GM23338 (cell line): ENCODE data around the gene NKRF. TPM values are rescaled to one million over a fixed set of nuclear protein-coding genes. Genes with fewer than 3 reads are reported as not detected.

Experiments used
- ATAC-seq: fragments of 200-7000 bp; cut with Tn5 transposase; 3 replicates; pipeline ENCODE4 v1.9.1; 2020
- DNase-seq: peaks from one replicate; pipeline ENCODE4 v3.0.0-alpha.2; 2015; ENCODE audit warnings: low spot score
- H2AFZ ChIP-seq: fragments of 200-600 bp; sonication (generic); 2 replicates; pipeline ENCODE4 v1.8.0; 2016; ENCODE audit warnings: antibody characterized with exemption, mild to moderate bottlenecking, moderate library complexity
- H3F3A ChIP-seq: fragments of 200-600 bp; sonication (generic); replicated peaks from 2 replicates; pipeline ENCODE4 v1.8.0; 2017; ENCODE audit warnings: antibody characterized with exemption, mixed run types, low read depth
- H3K27ac ChIP-seq: fragments of 200-600 bp; sonication (generic); 2 replicates; pipeline ENCODE4 v1.6.1; 2016; ENCODE audit warnings: low read depth
- H3K27me3 ChIP-seq: fragments of 200-600 bp; sonication (generic); 2 replicates; pipeline ENCODE4 v1.8.0; 2016; ENCODE audit warnings: mild to moderate bottlenecking, mixed run types, moderate library complexity; ENCODE audit not compliant: insufficient read depth
- H3K36me3 ChIP-seq: fragments of 200-600 bp; sonication (generic); 2 replicates; pipeline ENCODE4 v1.8.0; 2016; ENCODE audit warnings: mild to moderate bottlenecking; ENCODE audit not compliant: insufficient read depth
- H3K4me1 ChIP-seq: fragments of 200-600 bp; sonication (generic); 2 replicates; pipeline ENCODE4 v1.8.0; 2016; ENCODE audit warnings: mild to moderate bottlenecking, moderate library complexity; ENCODE audit not compliant: insufficient read depth
- H3K4me2 ChIP-seq: fragments of 200-600 bp; sonication (generic); 2 replicates; pipeline ENCODE4 v1.7.1; 2017; ENCODE audit warnings: mixed run types
- H3K4me3 ChIP-seq: fragments of 200-600 bp; sonication (generic); 2 replicates; pipeline ENCODE4 v1.6.1; 2016; ENCODE audit warnings: mixed run types
- H3K79me2 ChIP-seq: fragments of 200-600 bp; sonication (generic); replicated peaks from 2 replicates; pipeline ENCODE4 v1.8.0; 2017; ENCODE audit warnings: mild to moderate bottlenecking; ENCODE audit not compliant: insufficient read depth
- H3K9me2 ChIP-seq: fragments of 200-600 bp; sonication (generic); 2 replicates; pipeline ENCODE4 v1.8.0; 2017; ENCODE audit not compliant: insufficient read depth
- H4K20me1 ChIP-seq: fragments of 200-600 bp; sonication (generic); replicated peaks from 2 replicates; pipeline ENCODE4 v1.8.0; 2017; ENCODE audit warnings: mild to moderate bottlenecking; ENCODE audit not compliant: insufficient read depth
- H3K27ac Mint-ChIP-seq: 2 replicates; pipeline ENCODE4 v1.8.0; 2020; ENCODE audit warnings: inconsistent platforms, mild to moderate bottlenecking, moderate library complexity, mixed read lengths
- H3K27me3 Mint-ChIP-seq: 3 replicates; pipeline ENCODE4 v1.8.0; 2022; ENCODE audit warnings: low read depth, mild to moderate bottlenecking, moderate library complexity, mixed read lengths, inconsistent platforms; ENCODE audit not compliant: insufficient read depth, poor library complexity
- H3K36me3 Mint-ChIP-seq: 3 replicates; pipeline ENCODE4 v1.8.0; 2021; ENCODE audit warnings: low read depth, mild to moderate bottlenecking, inconsistent platforms, moderate library complexity, mixed read lengths
- H3K4me1 Mint-ChIP-seq: 3 replicates; pipeline ENCODE4 v1.8.0; 2020; ENCODE audit warnings: mild to moderate bottlenecking, inconsistent platforms, mixed read lengths
- H3K4me3 Mint-ChIP-seq: 3 replicates; pipeline ENCODE4 v1.8.0; 2021; ENCODE audit warnings: moderate library complexity, mild to moderate bottlenecking, inconsistent platforms, mixed read lengths
- H3K9me3 Mint-ChIP-seq: 3 replicates; pipeline ENCODE4 v1.8.0; 2020; ENCODE audit warnings: moderate library complexity, mild to moderate bottlenecking, inconsistent platforms, mixed read lengths
- ZNF331 ChIP-seq: fragments of 250-450 bp; sonication (Bioruptor Pico); IDR thresholded peaks from 2 replicates; pipeline ENCODE4 v1.5.0; 2020; ENCODE audit warnings: low read depth, mild to moderate bottlenecking, moderate library complexity
- microRNA counts: library from miRNA; unstranded; fragments of <30 nt; microRNA quantifications from one replicate; lab custom pipeline; 2017
- microRNA-seq: library from miRNA; unstranded; fragments of <30 nt; microRNA quantifications from one replicate; pipeline ENCODE4, GENCODE V29; 2017
- polyA plus RNA-seq: library from polyadenylated mRNA; unstranded; fragments of >200 nt; fragmentation: Nextera tagmentation; extraction: Ambion mirVana; gene quantifications from 2 replicates; pipeline ENCODE4 v1.2.1, GENCODE V29; 2016
- small RNA-seq: library from RNA; depleted of rRNA; stranded (forward); fragments of <200 nt; gene quantifications from one replicate; pipeline ENCODE3, GENCODE V24; 2014; ENCODE audit warnings: low replicate concordance
- total RNA-seq: library from RNA; depleted of rRNA; stranded (reverse); fragments of >200 nt; shearing (Covaris generic); gene quantifications from 2 replicates; pipeline ENCODE4 v1.2.3, GENCODE V29; 2014; rRNA removed
- TF ChIP-seq, protein P1 (sequence below), 2 experiments: fragments of 200-600 bp in 1 of 2; sonication (generic) in 1 of 2; conservative IDR thresholded peaks; 2 replicates each; pipeline versions ENCODE4 v1.5.1 to v1.6.1; 2016 to 2017; ENCODE audit warnings: antibody characterized with exemption in 2 of 2, low read depth in 2 of 2, mild to moderate bottlenecking in 2 of 2, moderate library complexity in 1 of 2

NKRF gene
- total and polyA plus RNA-seq, 2 experiments from 2014 or later, result 6.8 to 11.6 TPM

DNA sequence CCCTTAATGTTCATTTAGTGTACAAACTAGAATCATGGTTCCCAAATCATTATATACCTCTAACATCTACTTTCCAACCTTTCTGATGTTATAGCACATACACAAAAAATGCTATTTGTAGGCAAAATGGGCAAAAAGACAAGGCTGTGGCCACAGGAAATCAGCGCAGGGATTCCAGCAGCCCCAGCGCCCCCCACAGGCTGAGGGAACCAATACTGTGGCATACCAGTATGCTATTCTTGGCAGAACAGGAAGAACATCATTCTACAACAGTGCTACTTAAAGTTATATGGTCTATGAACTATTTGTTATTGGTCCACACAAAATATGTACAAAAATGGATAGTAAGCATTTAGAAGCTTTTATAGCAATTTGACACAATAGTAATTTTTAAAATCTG is 66.4 kb downstream of the NKRF start:
- H3K79me2 ChIP-seq, result no peaks in the 10 kb centered on the region
- H3K27me3 ChIP-seq, result no peaks in the 10 kb centered on the region
- Mint-ChIP-seq H3K27me3 (no peaks in the 10 kb centered on the region), H3K27ac (no peak overlapping the region), H3K36me3 (peaks cover 17% of the 10 kb centered on the region; the same call in 2 of the 3 replicates), H3K4me1 (no peaks in the 10 kb centered on the region), H3K4me3 (no peak overlapping the region), H3K9me3 (no peaks in the 10 kb centered on the region)
- no peak overlapping the region for H3K4me2 ChIP-seq
- no peaks in the 10 kb centered on the region for H3F3A ChIP-seq
- no peaks in the 10 kb centered on the region for H3K36me3 ChIP-seq
- no peaks in the 10 kb centered on the region for H3K9me2 ChIP-seq
- no peak overlapping the region for H2AFZ ChIP-seq
- no peak; the same call in 2 of the 3 replicates for ATAC-seq
- TF ChIP-seq, protein P1, sequence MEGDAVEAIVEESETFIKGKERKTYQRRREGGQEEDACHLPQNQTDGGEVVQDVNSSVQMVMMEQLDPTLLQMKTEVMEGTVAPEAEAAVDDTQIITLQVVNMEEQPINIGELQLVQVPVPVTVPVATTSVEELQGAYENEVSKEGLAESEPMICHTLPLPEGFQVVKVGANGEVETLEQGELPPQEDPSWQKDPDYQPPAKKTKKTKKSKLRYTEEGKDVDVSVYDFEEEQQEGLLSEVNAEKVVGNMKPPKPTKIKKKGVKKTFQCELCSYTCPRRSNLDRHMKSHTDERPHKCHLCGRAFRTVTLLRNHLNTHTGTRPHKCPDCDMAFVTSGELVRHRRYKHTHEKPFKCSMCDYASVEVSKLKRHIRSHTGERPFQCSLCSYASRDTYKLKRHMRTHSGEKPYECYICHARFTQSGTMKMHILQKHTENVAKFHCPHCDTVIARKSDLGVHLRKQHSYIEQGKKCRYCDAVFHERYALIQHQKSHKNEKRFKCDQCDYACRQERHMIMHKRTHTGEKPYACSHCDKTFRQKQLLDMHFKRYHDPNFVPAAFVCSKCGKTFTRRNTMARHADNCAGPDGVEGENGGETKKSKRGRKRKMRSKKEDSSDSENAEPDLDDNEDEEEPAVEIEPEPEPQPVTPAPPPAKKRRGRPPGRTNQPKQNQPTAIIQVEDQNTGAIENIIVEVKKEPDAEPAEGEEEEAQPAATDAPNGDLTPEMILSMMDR (conservative IDR thresholded peaks at IDR 0.05; ENCODE audit: low read depth in 2 of 2), result peak; percentile 48 to 58
- no peak for TF ChIP-seq ZNF331 (CRISPR knock-in tag)
- no peak overlapping the region for H3K27ac ChIP-seq
- H4K20me1 ChIP-seq, result no peaks in the 10 kb centered on the region
- no peak overlapping the region for H3K4me3 ChIP-seq
- H3K4me1 ChIP-seq, result no peaks in the 10 kb centered on the region
- peak; percentile 40 for DNase-seq

MicroRNAs encoded within 50 kb of the gene (microRNA counts, 767-probe panel; counts per million panel counts)
- microRNA hsa-miR-766-3p (lab: Ali Mortazavi, UCI), result not detected

Small RNAs within 50 kb of the gene (microRNA-seq; reads per million reads assigned to microRNA genes)
- 17.9 reads per million, percentile 43 among the genes with 10 or more reads in this experiment for gene MIR766

Small RNAs within 50 kb of the gene (small RNA-seq; reads per million reads assigned to genes)
- 1.0 reads per million, percentile 62 among the genes with 10 or more reads in this experiment for gene MIR766

Other genes with a start within 250 kb of the NKRF start
- 8.9 and 12.7 TPM in 2 replicates for gene SLC25A43, start 207.1 kb downstream of the NKRF start, total RNA-seq
- 7.1 and 8.7 TPM in 2 replicates for gene SLC25A43, start 207.1 kb downstream of the NKRF start, polyA plus RNA-seq
- gene SLC25A5, start 138.0 kb downstream of the NKRF start, total RNA-seq, result 379 and 451 TPM in 2 replicates
- 325 and 348 TPM in 2 replicates for gene SLC25A5, start 138.0 kb downstream of the NKRF start, polyA plus RNA-seq
- gene STEEP1, start 41.0 kb downstream of the NKRF start, total RNA-seq, result 42.3 and 44.3 TPM in 2 replicates
- gene STEEP1, start 41.0 kb downstream of the NKRF start, polyA plus RNA-seq, result 15.9 and 16.6 TPM in 2 replicates
- 38.6 and 41.4 TPM in 2 replicates for gene UBE2A, start 31.9 kb downstream of the NKRF start, total RNA-seq
- gene UBE2A, start 31.9 kb downstream of the NKRF start, polyA plus RNA-seq, result 75.9 and 77.8 TPM in 2 replicates
- 43.3 and 43.6 TPM in 2 replicates for gene SEPTIN6, start 86.7 kb upstream of the NKRF start, total RNA-seq
- gene SEPTIN6, start 86.7 kb upstream of the NKRF start, polyA plus RNA-seq, result 36.9 and 37.0 TPM in 2 replicates
- 3.8 and 5.1 TPM in 2 replicates for gene SOWAHD, start 152.2 kb upstream of the NKRF start, total RNA-seq
- 2.4 and 3.8 TPM in 2 replicates for gene SOWAHD, start 152.2 kb upstream of the NKRF start, polyA plus RNA-seq
- gene RPL39, start 185.2 kb upstream of the NKRF start, total RNA-seq, result 2,883 and 2,910 TPM in 2 replicates
- 2,912 and 3,172 TPM in 2 replicates for gene RPL39, start 185.2 kb upstream of the NKRF start, polyA plus RNA-seq
- 9.4 and 11.5 TPM in 2 replicates for gene UPF3B, start 246.5 kb upstream of the NKRF start, total RNA-seq
- 52.8 and 62.0 TPM in 2 replicates for gene UPF3B, start 246.5 kb upstream of the NKRF start, polyA plus RNA-seq